Astrocyte (in vitro differentiated cells and primary cell): ENCODE data around the gene FAM174C. TPM values are rescaled to one million over a fixed set of nuclear protein-coding genes. Genes with fewer than 3 reads are reported as not detected.

Experiments used
- DNase-seq: peaks from one replicate; pipeline ENCODE4 v3.0.0-alpha.2; 2010; ENCODE audit warnings: low read depth
- FAIRE-seq: peaks from 2 replicates; lab custom pipeline; 2011; peaks lifted over from hg19 to GRCh38; lab: Jason Lieb, UNC
- H2AFZ ChIP-seq: 2 replicates; pipeline ENCODE4 v1.6.0; 2012; ENCODE audit warnings: low read depth, low read length, inconsistent platforms
- H3K27ac ChIP-seq: 2 replicates; pipeline ENCODE4 v1.5.1; 2011; ENCODE audit warnings: low read depth, low read length, inconsistent platforms
- H3K27me3 ChIP-seq: 2 replicates; pipeline ENCODE4 v1.6.0; 2011; ENCODE audit warnings: low read length, inconsistent platforms; ENCODE audit not compliant: insufficient read depth
- H3K36me3 ChIP-seq: 2 replicates; pipeline ENCODE4 v1.5.1; 2011; ENCODE audit warnings: low read length, inconsistent platforms; ENCODE audit not compliant: insufficient read depth
- H3K4me1 ChIP-seq: 2 replicates; pipeline ENCODE4 v1.5.1; 2011; ENCODE audit warnings: low read length, inconsistent platforms; ENCODE audit not compliant: insufficient read depth
- H3K4me2 ChIP-seq: 2 replicates; pipeline ENCODE4 v1.6.0; 2012; ENCODE audit warnings: low read length, inconsistent platforms
- H3K4me3 ChIP-seq: 2 replicates; pipeline ENCODE4 v1.5.1; 2011; ENCODE audit warnings: low read depth, mild to moderate bottlenecking, low read length, inconsistent platforms; ENCODE audit not compliant: insufficient read depth
- H3K79me2 ChIP-seq: 2 replicates; pipeline ENCODE4 v1.6.0; 2012; ENCODE audit warnings: mild to moderate bottlenecking, low read length, inconsistent platforms; ENCODE audit not compliant: insufficient read depth
- H3K9ac ChIP-seq: 2 replicates; pipeline ENCODE4 v1.6.0; 2012; ENCODE audit warnings: mild to moderate bottlenecking, low read length, inconsistent platforms
- H3K9me3 ChIP-seq: 2 replicates; pipeline ENCODE4 v1.5.1; 2012; ENCODE audit warnings: low read depth, mild to moderate bottlenecking, low read length, inconsistent platforms; ENCODE audit not compliant: insufficient read depth
- H4K20me1 ChIP-seq: 2 replicates; pipeline ENCODE4 v1.6.0; 2012; ENCODE audit warnings: low read length, inconsistent platforms; ENCODE audit not compliant: insufficient read depth
- H3K27ac Mint-ChIP-seq: one replicate; pipeline ENCODE4 v1.8.0; 2021; ENCODE audit warnings: mild to moderate bottlenecking, mixed read lengths; ENCODE audit not compliant: unreplicated experiment
- H3K27me3 Mint-ChIP-seq: one replicate; pipeline ENCODE4 v1.8.0; 2021; ENCODE audit warnings: low read depth, mixed read lengths; ENCODE audit not compliant: unreplicated experiment
- H3K36me3 Mint-ChIP-seq: one replicate; pipeline ENCODE4 v1.8.0; 2021; ENCODE audit warnings: low read depth, mixed read lengths; ENCODE audit not compliant: unreplicated experiment
- H3K4me1 Mint-ChIP-seq: one replicate; pipeline ENCODE4 v1.8.0; 2021; ENCODE audit warnings: low read depth, mixed read lengths; ENCODE audit not compliant: unreplicated experiment
- H3K4me3 Mint-ChIP-seq: one replicate; pipeline ENCODE4 v1.8.0; 2021; ENCODE audit warnings: mild to moderate bottlenecking, moderate library complexity, mixed read lengths; ENCODE audit not compliant: unreplicated experiment
- H3K9me3 Mint-ChIP-seq: one replicate; pipeline ENCODE4 v1.8.0; 2021; ENCODE audit warnings: mild to moderate bottlenecking, mixed read lengths; ENCODE audit not compliant: unreplicated experiment
- CTCF ChIP-seq: IDR thresholded peaks from 2 replicates; pipeline ENCODE4 v1.5.1; 2011; ENCODE audit warnings: low read depth, mild to moderate bottlenecking, inconsistent platforms, low read length, moderate library complexity; ENCODE audit not compliant: insufficient read depth
- EZH2 ChIP-seq: IDR thresholded peaks from 2 replicates; pipeline ENCODE4 v1.6.1; 2012; ENCODE audit warnings: mild to moderate bottlenecking, low read length, inconsistent platforms; ENCODE audit not compliant: insufficient read depth
- total RNA-seq: library from RNA; stranded (reverse); gene quantifications from 2 replicates; pipeline ENCODE4 v1.2.1, GENCODE V29; 2021

FAM174C gene
- total RNA-seq, 1 donor from 2014 or later = 50.5 TPM

- TF ChIP-seq CTCF = no peak
- no peak for TF ChIP-seq EZH2
- H4K20me1 ChIP-seq = peaks cover 6% of the 10 kb centered on the region
- H3K4me1 Mint-ChIP-seq = no peaks in the 10 kb centered on the region
These were observed 17.3 kb downstream of the FAM174C start for GRCh38 chr19:1292419-1293151.

GRCh38 chr19:1293782-1294604 is 18.7 kb downstream of the FAM174C start:
- Mint-ChIP-seq H3K36me3 (no peaks in the 10 kb centered on the region), H3K9me3 (no peaks in the 10 kb centered on the region), H3K4me3 (no peak overlapping the region), H3K4me1 (no peaks in the 10 kb centered on the region), H3K27ac (no peak overlapping the region), H3K27me3 (peaks cover 6% of the 10 kb centered on the region)
- Histone ChIP-seq H3K27ac (no peak overlapping the region), H3K4me1 (no peaks in the 10 kb centered on the region), H3K27me3 (no peaks in the 10 kb centered on the region), H3K4me3 (no peak overlapping the region), H3K9me3 (no peaks in the 10 kb centered on the region), H2AFZ (no peak overlapping the region), H3K9ac (no peak overlapping the region), H3K4me2 (no peak overlapping the region), H3K36me3 (no peaks in the 10 kb centered on the region), H4K20me1 (peaks cover 6% of the 10 kb centered on the region), H3K79me2 (no peaks in the 10 kb centered on the region)
- no peak for FAIRE-seq
- DNase-seq = no peak
- TF ChIP-seq CTCF (no peak), EZH2 (no peak)

More at GRCh38 chr19:1292419-1293151, 17.3 kb downstream of the FAM174C start:
- Histone ChIP-seq H3K4me2 (no peak overlapping the region), H3K4me1 (peaks cover 2% of the 10 kb centered on the region), H3K4me3 (no peak overlapping the region), H3K9ac (no peak overlapping the region), H2AFZ (no peak overlapping the region), H3K36me3 (no peaks in the 10 kb centered on the region), H3K27ac (no peak overlapping the region), H3K79me2 (no peaks in the 10 kb centered on the region), H3K27me3 (peaks cover 2% of the 10 kb centered on the region), H3K9me3 (no peaks in the 10 kb centered on the region)
- Mint-ChIP-seq H3K27me3 (peaks cover 6% of the 10 kb centered on the region), H3K9me3 (no peaks in the 10 kb centered on the region), H3K27ac (no peak overlapping the region), H3K36me3 (no peaks in the 10 kb centered on the region), H3K4me3 (peak overlapping the region; percentile 28)
- no peak for FAIRE-seq
- no peak for DNase-seq
